GM18858 (cell line): ENCODE measurements around the gene DHRS4L2.
"Not testable (repeated sequence)": the region's sequence is repeated elsewhere in the genome, so short reads cannot be mapped to it uniquely, and the experiment has no call there.

Experiments used
- ATAC-seq: cut with Tn5 transposase; IDR thresholded peaks from one replicate; pipeline ENCODE4 v1.9.1; 2021; ENCODE audit not compliant: unreplicated experiment

Gene DHRS4L2

DNA sequence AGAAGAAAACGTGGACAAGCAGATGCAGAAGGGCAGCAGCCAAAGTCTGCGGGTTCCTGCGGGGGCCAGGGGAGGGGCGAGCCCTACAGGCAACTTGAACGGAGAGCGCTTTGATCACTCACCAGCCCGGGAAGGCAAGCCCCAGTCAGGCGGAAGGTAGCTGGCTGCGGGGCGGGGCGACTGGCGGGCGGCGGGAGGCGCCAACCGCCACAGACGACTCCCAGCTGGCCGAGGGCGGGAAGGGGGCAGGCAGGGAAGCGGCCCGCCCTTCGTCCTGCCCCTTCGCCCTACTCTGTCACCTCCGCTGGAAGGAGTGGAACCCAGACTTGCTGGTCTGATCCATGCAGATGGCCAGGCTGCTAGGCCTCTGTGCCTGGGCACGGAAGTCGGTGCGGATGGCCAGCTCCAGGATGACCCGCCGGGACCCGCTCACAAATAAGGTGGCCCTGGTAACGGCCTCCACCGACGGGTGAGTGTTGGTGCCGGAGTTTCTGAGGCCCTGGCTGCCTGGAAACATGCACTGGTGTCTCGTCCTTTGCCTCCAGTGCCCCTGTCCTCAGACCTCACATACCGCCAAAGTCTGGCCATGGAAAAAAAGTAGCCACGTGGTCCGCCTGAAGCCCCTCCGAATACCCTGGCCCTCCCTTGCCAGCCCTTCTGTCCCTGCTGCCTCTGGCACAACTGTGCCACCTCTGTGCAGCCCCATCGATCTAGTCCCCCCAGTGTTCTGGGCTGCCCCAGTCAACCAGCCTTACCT lies at the start of gene DHRS4L2:
Gene DHRS4L2, plus strand, starts transcription at position 323 of the 757 bp plus-strand sequence. Its CDS starts 19 bp downstream, at position 342.
- ATAC-seq: peak; percentile 77

DNA sequence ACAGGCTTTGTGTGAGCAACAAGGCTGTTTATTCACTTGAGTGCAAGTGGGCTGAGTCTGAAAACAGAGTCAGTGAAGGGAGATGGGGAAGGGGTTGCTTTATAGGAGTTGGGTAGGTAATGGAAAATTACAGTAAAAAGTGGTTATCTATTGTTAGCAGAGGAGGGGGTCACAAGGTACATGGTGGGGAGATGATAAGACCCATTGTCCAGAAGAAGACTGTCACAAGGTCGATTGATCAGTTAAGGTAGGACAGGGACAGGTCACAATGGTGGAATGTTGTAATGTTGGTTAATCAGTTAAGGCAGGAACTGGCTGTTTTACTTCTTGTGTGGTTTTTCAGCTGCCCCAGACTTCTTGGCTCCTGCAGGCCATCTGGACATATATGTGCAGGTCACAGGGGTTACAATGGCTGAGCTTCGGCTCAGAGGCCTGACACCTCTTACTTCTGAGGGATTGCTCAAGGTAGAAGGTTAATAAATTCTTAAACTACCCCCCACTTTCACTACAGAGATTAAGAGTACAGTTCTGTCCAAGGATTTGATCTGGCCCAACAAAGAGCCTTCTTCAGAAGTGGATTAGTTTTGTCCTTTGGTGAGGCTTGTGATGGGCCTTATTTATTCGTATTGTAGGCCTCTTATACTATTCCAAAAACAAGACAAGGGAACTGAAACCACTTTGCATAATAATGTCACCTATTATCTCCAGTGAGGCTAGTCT lies 49.0 kb upstream of the DHRS4L2 start:
- no peak for ATAC-seq

DNA sequence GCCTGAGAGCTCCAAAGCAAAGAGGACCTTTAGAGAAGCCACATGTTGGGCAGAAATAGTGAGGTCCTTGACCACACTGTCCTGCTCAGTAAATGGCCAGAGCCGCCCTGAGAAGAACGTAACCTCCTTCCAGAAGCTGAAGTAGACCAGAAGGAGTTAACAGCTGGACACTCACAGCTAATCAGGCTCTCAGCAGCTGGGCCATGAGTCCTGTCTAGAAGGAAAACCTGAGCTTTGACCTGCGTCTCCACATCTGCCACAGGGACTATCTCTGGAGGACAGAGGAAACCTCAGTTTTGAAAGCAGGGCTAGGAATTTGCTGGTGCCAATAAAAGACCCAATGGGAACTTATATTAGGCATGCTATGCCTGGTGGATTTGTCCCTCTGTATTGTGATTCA lies 47.5 kb upstream of the DHRS4L2 start:
- no peak for ATAC-seq

DNA sequence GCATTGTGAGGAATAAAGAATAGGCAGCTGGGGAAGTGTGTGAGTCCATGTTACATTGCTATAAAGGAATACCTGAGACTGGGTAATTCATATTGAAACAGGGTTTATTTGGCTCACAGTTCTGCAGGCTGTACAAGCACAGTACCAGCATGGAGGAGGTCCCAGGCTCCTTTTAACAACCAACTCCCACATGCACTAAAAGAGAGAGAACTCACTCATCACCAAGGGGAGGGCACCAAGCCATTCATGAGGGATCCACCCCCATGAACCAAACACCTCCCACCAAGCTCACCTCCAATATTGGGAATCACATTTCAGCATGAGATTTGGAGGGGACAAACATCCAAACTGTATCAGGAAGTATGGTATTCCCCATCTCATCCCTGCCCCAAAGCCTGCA lies 47.1 kb upstream of the DHRS4L2 start:
- no peak for ATAC-seq

DNA sequence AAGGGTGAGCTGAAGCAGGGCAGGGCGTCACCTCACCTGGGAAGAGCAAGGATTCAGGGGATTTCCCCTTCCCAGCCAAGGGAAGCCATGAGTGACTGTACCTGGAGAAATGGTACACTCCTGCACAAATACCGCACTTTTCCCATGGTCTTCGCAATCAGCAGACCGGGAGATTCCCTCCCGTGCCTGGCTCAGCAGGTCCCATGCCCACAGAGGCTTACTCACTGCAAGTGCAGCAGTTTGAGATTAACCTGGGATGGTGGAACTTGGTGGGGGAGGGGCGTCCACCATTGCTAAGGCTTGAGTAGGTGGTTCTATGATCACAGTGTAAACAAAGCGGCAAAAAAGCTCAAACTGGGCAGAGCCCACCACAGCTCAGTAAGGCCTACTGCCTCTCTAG lies 46.1 kb upstream of the DHRS4L2 start:
- ATAC-seq: no peak

DNA sequence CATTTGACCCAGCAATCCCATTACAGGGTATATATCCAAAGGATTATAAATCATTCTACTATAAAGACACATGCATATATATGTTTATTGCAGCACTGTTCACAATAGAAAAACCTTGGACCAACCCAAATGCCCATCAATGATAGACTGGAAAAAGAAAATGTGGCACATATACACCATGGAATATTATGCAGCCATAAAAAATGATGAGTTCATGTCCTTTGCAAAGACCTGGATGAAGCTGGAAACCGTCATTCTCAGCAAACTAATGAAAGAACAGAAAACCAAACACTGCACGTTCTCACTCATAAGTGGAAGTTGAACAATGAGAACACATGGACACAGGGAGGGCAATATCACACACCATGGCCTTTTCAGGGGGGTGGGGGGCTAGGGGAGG lies 39.7 kb upstream of the DHRS4L2 start:
- not testable (repeated sequence) for ATAC-seq

DNA sequence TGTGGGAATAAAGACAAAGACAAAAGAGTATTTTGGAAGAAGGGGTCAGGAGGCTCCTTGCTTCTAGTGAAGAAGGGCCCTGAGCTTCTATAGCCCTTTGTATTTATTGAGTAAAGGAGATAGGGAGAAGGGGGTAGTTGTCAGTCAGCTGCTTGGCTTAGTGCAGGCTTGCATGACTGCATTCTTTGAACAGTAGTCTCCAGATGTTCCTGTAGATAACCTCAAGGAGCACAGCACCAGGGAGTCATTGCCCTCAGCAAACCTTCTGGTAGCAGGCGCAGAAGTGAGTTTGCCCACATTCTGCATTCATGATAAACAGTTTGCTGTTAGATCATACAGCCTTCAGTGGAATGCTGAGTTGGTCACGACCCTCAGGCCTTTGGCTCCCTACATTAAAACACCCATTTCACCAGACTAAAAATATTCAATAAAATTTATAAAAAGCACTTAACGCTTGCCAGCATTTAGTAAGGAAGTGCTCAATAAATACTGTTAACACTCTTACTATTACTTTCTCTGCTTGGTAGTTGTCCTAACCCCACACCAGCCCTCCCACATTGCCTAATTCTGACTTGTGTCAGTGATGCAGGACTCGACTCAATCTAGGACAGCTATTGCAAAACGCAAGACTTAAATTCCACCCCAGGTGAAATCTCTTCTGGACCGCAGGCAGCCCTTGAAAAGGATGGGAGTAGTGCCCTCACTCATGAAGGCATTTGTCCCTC lies 38.2 kb upstream of the DHRS4L2 start:
- ATAC-seq: no peak

DNA sequence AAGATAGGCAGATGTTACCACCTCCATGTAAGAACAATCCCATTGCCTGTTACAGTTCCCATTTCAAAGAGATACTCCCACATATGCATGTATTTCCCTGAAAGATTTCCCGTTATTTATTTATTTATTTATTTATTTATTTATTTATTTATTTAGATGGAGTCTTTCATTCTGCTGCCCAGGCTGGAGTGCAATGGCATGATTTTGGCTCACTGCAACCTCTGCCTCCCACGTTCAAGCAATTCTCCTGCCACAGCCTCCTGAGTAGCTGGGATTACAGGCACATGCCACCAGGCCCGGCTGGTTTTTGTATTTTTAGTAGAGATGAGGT lies 37.6 kb upstream of the DHRS4L2 start:
- ATAC-seq: not testable (repeated sequence)

DNA sequence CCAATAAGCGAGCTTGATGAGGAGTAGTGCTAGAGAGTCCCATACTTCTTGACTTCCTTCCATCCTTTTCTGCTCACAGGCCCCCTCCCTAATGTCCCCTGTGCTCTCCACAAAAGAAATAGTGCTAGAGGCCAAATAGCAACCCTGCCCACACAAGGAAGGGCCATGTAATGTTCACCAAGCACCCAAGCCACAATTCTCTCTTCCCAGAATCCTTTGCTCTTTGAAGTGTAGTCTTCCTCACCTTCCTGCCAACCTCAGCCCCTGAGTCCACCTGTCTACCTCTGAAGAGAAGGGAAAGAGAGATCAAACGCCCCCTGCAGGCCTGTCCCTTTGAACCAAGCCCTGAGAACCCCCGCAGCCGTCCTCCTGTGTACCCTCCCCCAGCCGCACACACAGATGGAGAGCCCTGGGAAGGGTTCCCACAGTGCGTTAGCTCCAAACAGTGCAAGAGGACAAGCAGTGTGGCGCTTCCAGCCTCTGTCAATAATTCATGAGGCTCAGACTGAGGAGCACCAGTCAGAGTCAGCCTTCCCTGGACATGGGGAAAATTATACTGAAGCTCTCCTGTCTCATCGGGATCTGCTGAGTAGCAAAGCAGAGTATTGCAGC lies 37.0 kb upstream of the DHRS4L2 start:
- ATAC-seq: no peak

DNA sequence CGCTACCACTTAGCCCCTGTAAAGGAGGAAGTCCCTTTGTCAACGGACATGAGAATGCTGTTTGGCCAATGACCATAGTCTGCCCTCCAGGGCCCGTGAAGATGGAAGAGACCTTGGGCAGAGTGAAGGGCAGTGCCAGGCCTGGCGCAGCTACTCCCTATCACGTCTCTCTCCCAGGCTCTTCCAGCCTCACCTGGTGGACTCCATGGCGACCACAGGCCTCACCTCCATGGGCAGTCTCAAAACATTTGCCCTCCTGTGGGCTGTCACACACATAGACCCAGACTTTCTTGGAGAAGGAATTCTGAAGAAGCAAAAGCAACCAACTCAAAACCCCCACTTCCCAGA lies 35.6 kb upstream of the DHRS4L2 start:
- not testable (repeated sequence) for ATAC-seq

DNA sequence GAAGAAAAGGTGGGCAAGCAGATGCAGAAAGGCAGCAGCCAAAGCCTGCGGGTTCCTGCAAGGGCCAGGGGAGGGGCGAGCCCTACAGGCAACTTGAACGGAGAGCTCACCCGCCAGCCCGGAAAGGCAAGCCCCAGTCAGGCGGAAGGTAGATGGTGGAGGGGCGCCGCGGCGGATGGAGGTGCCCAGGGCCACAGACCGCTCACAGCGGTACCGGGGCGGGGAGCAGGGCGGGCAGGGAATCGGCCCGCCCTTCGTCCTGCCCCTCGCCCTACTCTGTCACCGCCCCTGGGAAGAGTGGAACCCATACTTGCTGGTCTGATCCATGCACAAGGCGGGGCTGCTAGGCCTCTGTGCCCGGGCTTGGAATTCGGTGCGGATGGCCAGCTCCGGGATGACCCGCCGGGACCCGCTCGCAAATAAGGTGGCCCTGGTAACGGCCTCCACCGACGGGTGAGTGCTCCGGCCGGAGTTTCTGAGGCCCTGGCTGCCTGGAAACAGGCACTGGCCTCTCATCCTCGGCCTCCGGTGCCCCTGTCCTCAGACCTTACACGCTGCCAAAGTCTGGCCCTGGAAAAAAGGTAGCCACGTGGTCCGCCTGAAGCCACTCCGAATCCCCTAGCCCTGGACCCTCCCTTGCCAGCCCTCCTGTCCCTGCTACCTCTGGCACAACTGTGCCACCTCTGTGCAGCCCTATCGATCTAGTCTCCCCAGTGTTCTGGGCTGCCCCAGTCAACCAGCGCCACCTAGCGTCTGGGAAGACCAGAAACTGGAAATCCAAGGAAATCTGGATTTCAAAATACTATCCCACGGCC lies 35.1 kb upstream of the DHRS4L2 start, which contains the start of gene DHRS4:
Gene DHRS4, plus strand, starts transcription at position 307 of the 815 bp plus-strand sequence. Its CDS starts 19 bp downstream, at position 326.
- peak; percentile 68 for ATAC-seq

DNA sequence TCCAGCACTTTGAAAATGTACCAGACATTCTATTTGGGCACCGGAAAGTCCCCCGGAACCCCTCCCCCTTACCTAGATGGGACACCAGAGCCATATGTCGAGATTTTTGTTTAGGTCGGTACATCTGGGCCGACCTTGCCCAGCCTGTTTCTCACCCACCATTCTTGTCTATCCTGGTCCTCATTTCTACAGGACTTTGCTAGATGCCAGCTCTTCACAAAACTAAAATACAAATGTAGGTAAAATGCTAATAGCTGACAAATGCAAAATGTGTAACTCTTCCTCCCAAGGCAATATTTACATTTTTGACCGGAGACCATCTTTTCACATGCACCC lies 34.5 kb upstream of the DHRS4L2 start:
- not testable (repeated sequence) for ATAC-seq

DNA sequence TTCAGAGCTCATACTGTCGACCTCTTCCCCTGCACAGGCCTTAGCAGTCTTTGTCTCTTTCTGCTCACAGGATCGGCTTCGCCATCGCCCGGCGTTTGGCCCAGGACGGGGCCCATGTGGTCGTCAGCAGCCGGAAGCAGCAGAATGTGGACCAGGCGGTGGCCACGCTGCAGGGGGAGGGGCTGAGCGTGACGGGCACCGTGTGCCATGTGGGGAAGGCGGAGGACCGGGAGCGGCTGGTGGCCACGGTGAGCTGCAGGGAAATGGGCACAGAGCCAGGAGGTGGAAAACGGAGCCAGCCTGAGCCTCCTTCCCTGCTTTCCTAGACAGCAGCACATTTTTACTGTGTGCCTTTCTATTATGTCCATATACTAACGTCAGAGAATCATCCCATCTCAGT lies 33.8 kb upstream of the DHRS4L2 start:
- not testable (repeated sequence) for ATAC-seq

DNA sequence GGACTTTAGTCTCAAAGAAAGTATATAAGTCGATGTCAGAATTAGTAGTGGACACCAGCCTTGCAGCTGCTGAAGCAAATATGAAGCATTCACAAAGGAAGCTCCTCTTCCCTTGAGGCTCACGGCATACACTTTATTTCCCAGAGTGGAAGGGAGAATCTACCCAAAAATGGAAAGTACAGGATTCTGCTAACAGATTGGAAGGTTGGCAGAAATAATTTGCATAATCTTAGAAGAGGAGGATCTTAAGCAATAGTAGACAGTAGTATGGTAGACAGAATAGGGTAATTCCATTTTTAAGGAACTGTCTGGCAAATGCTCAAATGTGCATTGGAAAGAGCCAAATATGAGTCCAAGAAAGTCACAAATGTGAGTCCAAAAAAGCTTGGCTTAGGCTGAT lies 32.9 kb upstream of the DHRS4L2 start:
- ATAC-seq: not testable (repeated sequence)

DNA sequence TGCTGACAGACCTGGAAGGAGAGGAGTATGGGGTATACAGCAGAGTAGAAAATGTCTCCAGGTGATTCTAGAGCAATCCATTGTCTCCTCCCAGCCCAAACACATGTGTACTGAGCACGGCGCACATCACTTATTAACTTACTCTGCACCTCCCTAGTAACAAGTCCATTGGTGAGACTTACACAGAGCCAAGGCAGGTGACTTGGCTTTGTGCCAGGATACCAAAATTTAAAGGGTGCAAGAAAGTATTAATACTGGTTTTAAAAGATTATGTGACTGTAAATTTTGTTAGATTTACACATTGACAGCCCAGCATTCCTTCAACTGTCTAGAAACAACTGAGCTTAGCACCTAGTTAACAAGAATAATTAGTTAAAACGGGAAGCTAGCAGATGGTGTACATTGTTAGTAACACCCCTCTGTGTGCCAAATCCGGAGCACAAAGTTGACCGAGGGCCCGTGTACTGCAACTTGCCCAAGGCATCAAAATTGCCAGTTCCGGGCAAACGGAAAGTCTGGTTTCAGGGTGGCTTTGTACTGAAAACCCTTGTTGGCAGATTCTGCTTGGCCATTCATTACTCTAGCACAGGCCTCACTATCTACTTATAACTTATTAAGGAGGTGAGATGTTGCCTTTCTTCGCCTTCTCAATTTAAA lies 30.7 kb upstream of the DHRS4L2 start:
- ATAC-seq: not testable (repeated sequence)

DNA sequence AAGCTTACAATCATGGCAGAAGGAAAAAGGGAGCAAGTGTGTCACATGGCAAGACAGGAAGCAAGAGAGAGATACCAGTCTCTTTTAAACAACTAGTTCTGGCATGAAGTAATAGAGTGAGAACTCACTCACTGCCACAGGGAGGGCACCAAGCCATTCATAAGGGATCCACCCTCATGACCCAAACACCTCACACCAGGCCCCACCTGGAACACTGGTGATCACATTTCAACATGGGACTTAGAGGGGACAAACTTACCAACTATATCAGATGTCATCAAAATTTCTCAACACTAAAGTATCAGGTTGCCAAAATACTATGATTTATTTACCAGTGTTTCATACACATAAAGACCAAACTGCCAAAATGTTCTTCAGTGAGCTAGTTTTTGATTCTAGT lies 27.8 kb upstream of the DHRS4L2 start:
- ATAC-seq: not testable (repeated sequence)

DNA sequence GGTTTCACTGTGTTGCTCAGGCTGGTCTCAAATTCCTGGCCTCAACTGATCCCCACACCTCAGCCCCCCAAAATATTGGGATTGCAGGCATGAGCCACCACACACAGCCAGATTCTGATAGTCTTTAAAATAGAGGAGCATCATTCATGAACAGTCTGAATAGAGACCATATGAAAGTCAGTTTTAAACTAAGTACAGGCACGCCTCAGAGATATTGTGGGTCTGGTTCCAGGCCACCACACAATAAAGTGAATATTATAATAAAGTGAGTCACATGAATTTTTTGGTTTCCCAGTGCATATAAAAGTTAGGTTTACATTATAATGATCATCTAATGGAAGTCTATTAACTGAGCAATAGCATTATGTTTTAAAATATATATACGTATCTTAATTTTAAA lies 27.0 kb upstream of the DHRS4L2 start:
- ATAC-seq: not testable (repeated sequence)

DNA sequence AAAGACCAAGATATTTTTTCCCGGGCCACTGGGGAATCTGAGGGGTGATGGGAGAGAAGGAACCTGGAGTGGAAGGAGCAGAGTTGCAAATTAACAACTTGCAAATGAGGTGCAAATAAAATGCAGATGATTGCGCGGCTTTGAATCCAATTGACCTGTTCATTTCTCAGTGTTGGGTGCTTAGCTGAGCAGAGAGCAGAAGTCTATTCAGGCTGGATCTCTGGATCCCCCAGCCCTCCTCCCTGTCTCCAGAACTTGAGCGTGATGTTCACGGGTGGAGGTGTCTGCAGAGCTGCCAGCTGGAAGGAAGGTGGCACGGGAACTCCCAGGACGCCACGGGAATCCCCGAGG lies 19.6 kb upstream of the DHRS4L2 start:
- not testable (repeated sequence) for ATAC-seq

DNA sequence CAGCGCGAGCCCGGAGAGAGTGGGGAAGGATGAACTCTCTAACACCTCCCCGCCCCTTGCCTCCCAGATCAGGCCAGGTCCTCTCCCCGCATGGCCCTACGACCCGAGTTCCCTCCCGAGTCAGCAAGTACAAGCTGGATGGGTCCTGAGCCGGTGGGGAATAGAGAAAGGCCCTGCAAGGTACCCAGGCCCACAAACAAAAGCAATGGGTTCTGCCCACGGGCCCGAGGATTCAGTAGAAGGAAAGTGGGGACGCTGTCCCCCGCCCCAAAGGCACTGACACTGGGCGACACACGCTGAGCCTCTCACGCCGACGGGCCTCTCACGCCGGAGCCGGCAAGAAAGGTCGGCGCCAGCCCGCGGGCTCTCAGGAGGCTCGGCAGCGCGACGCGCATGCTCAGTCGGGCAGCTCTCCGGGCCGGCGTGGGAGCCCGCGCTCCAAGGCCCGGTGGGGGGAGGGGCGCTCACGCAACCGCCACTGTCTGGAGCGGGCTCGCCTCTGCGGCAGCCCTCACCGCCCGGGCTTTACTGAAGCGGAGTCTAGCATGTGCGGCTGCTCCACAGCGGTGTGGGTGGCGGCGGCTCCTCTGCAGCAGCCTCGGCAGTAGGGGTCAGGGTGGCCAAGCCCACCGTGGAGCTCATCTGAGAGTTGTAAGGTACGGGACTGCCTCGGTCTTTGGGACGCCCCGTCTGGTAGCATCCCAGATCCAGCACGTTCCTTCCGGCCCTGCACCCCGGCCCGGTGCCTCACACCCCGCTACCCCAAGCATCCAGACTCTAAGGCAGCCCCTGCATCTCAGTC lies 19.0 kb upstream of the DHRS4L2 start:
- not testable (repeated sequence) for ATAC-seq
